ENCODE measurements around the gene AQP2. TPM values are rescaled to one million over a fixed set of nuclear protein-coding genes. Genes with fewer than 3 reads are reported as not detected.

Gene AQP2
- polyA plus RNA-seq, 3 donors = 0.06 TPM; not detected in 2

DNA sequence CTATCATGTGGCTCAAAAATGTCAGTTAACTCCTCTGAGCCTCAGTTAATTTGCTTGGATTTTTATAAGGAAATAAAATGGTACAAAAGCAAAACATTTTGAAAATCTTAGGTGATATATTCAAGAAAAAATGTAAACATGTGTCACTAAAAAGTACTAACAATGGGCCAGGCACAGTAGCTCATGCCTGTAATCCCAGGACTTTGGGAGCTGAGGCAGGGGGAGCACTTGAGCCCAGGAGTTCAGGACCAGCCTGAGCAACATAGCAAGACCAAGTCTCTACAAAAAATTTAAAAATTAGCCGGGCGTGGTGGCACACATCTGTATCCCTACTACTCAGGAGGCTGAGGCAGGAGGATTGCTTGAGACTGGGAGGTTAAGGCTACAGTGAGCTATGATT, 47.9 kb downstream of the AQP2 start:
- 94 to 96% (median 95%) methylated on average over 2 of the region's 2 CpGs for WGBS, 3 donors
- H3K27ac ChIP-seq (ENCODE audit: low read depth, low read length) = no peak overlapping the region

DNA sequence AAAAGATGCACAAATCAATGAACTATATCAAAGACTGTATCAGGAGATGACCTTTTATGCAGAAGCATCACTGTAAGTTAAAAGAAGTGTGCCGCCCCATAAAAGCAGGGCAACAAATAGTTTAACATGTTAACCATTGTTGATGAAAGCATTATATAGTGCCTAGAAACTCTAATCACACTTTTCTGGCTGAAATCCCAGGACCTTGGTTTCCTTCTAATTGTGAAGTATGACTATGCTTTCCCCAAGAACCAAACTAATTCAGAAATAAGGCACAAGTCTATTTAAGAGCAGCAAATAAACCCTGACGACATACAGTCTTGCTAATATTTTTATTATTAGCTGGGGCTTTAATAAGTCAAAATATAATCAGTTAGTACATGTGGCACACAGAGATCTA, 53.1 kb downstream of the AQP2 start:
- no peak overlapping the region for H3K27ac ChIP-seq (ENCODE audit: low read depth, low read length)
- 75 to 88% (median 85%) methylated on average over 2 of the region's 2 CpGs for WGBS, 3 donors

DNA sequence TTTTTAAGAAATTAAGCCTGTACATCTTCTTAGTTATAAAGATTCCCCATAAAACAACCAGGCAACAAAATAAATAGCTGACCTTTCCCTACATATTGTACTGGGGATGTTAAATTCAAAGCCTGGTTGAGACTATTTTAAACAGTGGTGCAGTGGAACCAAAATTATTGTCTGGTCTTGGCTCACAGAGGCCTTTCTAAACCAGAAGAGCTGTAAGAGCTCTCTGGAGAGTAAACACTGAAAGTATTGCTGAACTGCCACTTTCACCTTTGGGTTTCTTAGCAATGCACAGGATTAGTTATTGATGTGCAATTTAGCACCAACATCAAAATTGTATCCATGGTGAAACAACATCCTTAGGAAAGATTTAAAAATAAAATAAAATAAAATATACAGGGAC, 54.2 kb downstream of the AQP2 start:
- no peak overlapping the region for H3K27ac ChIP-seq (ENCODE audit: low read depth, low read length)

DNA sequence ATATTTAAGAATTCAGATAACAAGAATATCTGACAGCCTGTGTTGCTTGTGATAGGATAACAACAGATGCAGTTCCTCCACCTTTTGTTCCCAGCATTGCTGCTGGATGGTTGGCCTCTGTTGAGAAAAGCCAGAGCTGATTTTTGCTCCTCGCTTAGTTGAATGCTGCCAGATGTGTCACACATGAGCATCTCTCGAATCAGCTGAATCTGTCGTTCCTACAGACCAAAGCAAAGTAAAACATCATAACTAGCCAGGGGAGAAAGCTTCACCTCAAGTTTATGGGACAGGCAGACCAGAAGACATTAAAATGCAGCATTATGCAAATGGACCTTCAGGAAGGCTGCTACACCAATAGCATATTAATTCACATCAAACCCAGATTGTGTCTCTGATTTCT, 54.6 kb downstream of the AQP2 start:
- 77 to 88% (median 86%) methylated on average over 3 of the region's 3 CpGs for WGBS, 3 donors
- no peak overlapping the region for H3K27ac ChIP-seq (ENCODE audit: low read depth, low read length)

DNA sequence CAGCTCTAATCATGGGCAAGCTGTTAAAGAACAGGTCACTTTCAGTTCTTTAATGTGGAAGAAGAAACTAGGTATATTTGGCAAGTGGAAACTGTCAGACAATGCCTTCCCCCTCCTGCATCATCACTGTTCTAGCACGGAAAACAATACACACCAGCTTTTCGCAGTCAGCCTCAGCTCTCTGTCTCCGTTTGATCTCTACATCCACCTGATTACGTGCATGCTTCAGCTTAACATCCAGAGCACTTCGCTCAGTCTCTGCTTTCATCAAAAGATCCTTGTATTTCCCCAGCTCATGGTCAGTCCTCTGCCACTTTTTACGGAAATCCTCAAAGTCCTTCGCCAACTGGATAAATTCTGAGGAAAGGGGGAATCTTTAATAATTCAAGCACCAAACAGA, 55.7 kb downstream of the AQP2 start:
- 95 to 97% (median 96%) methylated on average over 7 of the region's 7 CpGs for WGBS, 3 donors
- H3K27ac ChIP-seq (ENCODE audit: low read depth, low read length) = no peak overlapping the region

DNA sequence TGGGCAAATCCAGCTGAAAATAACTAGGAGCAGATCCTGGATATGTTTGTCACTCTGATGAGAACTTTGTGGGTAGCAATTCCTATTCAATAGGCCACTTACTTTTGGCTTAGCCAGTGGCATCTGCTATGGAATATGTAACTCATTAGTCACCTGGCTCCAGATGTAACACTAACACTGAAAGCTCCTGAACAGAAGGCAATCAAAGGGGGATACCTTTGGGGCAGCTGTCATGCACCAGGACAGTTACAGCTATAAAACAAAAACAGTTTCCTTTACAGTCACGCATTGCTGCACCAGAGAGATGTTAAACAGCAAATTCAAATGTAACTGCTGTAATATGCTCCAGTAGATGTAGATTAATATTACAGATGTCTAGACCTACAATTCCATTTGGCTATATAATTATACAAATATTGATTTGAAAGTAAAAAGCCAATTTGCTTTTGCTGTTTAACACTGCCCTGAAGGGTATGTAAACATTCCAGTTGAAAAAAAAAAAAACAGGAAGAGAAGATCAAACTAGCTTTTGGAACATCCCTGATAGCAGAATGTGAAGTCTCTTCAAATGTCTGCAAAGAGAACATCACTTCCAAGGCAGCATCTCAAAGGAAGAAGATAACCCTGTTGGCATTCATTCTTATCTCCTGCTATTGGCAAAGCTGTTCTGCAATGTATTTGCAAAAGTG, 56.4 kb downstream of the AQP2 start:
- no peak overlapping the region for H3K27ac ChIP-seq (ENCODE audit: low read depth, low read length)
- 84 to 94% (median 91%) methylated on average over 1 of the region's 1 CpG for WGBS, 3 donors

Other genes with a start within 250 kb of the AQP2 start
- gene FMNL3, start 243.3 kb upstream of the AQP2 start, polyA plus RNA-seq = 1 to 10 TPM; 1.2 to 8.0 (median 7.5) TPM
- gene TMBIM6, start 209.2 kb upstream of the AQP2 start, polyA plus RNA-seq = 100 to 1,000 TPM; 120 to 351 (median 210) TPM
- 10 to 100 TPM in 2 of 3 donors, 1 to 10 TPM in 1; 4.1 to 17.4 (median 11.6) TPM for gene NCKAP5L, start 122.3 kb upstream of the AQP2 start, polyA plus RNA-seq
- gene BCDIN3D, start 107.6 kb upstream of the AQP2 start, polyA plus RNA-seq = 1 to 10 TPM; 1.6 to 3.2 (median 1.9) TPM
- gene FAIM2, start 46.8 kb upstream of the AQP2 start, polyA plus RNA-seq = 1 to 10 TPM in 1 of 3 donors, under 1 TPM in 2; 0.19 to 6.0 (median 0.53) TPM
- gene AQP5, start 11.1 kb downstream of the AQP2 start, polyA plus RNA-seq = under 1 TPM; 0.34 to 0.98 (median 0.76) TPM
- 1 to 10 TPM in 1 of 3 donors, under 1 TPM in 2; 0.06 to 1.7 (median 0.06) TPM for gene AQP6, start 22.2 kb downstream of the AQP2 start, polyA plus RNA-seq
- 1 to 10 TPM; 1.8 to 5.4 (median 3.0) TPM for gene RACGAP1, start 74.8 kb downstream of the AQP2 start, polyA plus RNA-seq
- gene ASIC1, start 106.9 kb downstream of the AQP2 start, polyA plus RNA-seq = 1 to 10 TPM in 1 of 3 donors, under 1 TPM in 2; 0.38 to 5.4 (median 0.65) TPM
- 10 to 100 TPM; 15.8 to 38.4 (median 17.9) TPM for gene SMARCD1, start 134.6 kb downstream of the AQP2 start, polyA plus RNA-seq
- 1,000 to 10,000 TPM in 1 of 3 donors, 100 to 1,000 TPM in 2; 119 to 1,308 (median 222) TPM for gene GPD1, start 153.3 kb downstream of the AQP2 start, polyA plus RNA-seq
- gene COX14, start 161.5 kb downstream of the AQP2 start, polyA plus RNA-seq = 100 to 1,000 TPM in 2 of 3 donors, 10 to 100 TPM in 1; 57.4 to 174 (median 134) TPM
- 10 to 100 TPM; 17.0 to 26.1 (median 24.9) TPM for gene CERS5, start 216.6 kb downstream of the AQP2 start, polyA plus RNA-seq